Suprapubic skin (tissue), 4 donors: Measurements from ENCODE around the gene DCST2.

Experiments
- EP300 ChIP-seq: sonication (generic); formaldehyde crosslinking; IDR thresholded peaks from one replicate; pipeline ENCODE4 v1.6.1; 2017; ENCODE audit warnings: antibody characterized with exemption
- POLR2A ChIP-seq, 2 donors: fragments of 450-650 bp; IDR thresholded peaks; one replicate each; pipeline ENCODE4 v1.6.1; 2017; ENCODE audit warnings: antibody characterized with exemption in 2 of 2, mild to moderate bottlenecking in 2 of 2, moderate library complexity in 2 of 2
- POLR2AphosphoS5 ChIP-seq, 3 donors: sonication (generic); formaldehyde crosslinking; IDR thresholded peaks; one replicate each; pipeline ENCODE4 v1.6.1; 2017; ENCODE audit warnings: antibody characterized with exemption in 3 of 3
- TF ChIP-seq, protein P1 (sequence below), 2 donors: fragments of 200-600 bp in 1 of 2; fragments of 450-650 bp in 1 of 2; sonication (generic) in 1 of 2; IDR thresholded peaks; one replicate each; pipeline ENCODE4 v1.5.1; 2016 to 2019; ENCODE audit warnings: antibody characterized with exemption in 2 of 2, mild to moderate bottlenecking in 1 of 2, moderate library complexity in 1 of 2

DNA sequence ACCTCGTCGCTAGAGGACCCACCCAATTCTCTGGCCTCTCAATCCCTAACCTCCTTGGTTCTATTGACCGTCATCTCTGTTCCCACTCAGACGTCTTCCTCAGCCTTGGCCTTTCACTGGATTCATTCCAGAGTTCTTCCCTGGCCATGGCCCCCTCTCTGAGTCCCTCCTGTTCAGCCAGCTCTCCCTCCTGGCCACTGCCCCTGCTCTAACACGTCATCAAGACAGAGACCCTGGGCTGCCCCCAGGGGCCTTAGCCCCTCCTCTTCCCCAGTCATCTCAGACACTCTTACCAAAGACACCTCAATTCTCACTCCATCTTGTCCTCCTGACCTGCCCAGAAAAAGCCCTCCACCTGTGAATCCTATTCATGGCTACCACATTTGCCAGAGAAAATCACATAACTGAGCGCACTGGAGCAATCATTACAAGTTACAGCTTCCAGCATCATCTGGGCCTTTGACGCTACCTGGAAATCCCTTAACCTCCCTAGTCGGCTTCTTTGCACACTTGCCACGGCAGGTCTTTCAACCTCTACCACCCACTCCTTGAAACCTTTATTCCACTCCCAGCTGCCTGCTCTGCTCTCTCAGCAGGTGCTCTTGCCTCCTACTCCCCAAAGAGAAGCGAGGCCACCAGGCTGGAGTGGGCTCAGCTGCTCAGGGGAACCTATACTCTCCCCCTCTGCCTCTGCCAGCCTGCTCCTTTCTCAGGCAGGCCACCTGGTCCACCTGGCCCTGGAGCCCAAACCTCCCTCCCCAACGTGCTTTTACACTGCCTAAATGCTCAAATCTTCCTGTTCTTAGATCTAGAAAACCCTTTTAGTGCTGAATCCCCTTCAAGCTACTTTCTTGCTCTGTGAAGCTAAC lies 14.0 kb downstream of the DCST2 start:
- TF ChIP-seq POLR2AphosphoS5 (IDR thresholded peaks at IDR 0.05), result no peak
- TF ChIP-seq, protein P1, sequence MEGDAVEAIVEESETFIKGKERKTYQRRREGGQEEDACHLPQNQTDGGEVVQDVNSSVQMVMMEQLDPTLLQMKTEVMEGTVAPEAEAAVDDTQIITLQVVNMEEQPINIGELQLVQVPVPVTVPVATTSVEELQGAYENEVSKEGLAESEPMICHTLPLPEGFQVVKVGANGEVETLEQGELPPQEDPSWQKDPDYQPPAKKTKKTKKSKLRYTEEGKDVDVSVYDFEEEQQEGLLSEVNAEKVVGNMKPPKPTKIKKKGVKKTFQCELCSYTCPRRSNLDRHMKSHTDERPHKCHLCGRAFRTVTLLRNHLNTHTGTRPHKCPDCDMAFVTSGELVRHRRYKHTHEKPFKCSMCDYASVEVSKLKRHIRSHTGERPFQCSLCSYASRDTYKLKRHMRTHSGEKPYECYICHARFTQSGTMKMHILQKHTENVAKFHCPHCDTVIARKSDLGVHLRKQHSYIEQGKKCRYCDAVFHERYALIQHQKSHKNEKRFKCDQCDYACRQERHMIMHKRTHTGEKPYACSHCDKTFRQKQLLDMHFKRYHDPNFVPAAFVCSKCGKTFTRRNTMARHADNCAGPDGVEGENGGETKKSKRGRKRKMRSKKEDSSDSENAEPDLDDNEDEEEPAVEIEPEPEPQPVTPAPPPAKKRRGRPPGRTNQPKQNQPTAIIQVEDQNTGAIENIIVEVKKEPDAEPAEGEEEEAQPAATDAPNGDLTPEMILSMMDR (IDR thresholded peaks at IDR 0.05), result no peak
- TF ChIP-seq POLR2A (IDR thresholded peaks at IDR 0.05), result no peak
- no peak for TF ChIP-seq EP300
